ENCODE data around the gene TJAP1. TPM values are rescaled to one million over a fixed set of nuclear protein-coding genes. Genes with fewer than 3 reads are reported as not detected.

TJAP1 gene, protein sequence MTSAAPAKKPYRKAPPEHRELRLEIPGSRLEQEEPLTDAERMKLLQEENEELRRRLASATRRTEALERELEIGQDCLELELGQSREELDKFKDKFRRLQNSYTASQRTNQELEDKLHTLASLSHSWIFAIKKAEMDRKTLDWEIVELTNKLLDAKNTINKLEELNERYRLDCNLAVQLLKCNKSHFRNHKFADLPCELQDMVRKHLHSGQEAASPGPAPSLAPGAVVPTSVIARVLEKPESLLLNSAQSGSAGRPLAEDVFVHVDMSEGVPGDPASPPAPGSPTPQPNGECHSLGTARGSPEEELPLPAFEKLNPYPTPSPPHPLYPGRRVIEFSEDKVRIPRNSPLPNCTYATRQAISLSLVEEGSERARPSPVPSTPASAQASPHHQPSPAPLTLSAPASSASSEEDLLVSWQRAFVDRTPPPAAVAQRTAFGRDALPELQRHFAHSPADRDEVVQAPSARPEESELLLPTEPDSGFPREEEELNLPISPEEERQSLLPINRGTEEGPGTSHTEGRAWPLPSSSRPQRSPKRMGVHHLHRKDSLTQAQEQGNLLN
- 12.9 and 31.4 TPM in 2 replicates for total RNA-seq (ENCODE audit: low replicate concordance)

DNA sequence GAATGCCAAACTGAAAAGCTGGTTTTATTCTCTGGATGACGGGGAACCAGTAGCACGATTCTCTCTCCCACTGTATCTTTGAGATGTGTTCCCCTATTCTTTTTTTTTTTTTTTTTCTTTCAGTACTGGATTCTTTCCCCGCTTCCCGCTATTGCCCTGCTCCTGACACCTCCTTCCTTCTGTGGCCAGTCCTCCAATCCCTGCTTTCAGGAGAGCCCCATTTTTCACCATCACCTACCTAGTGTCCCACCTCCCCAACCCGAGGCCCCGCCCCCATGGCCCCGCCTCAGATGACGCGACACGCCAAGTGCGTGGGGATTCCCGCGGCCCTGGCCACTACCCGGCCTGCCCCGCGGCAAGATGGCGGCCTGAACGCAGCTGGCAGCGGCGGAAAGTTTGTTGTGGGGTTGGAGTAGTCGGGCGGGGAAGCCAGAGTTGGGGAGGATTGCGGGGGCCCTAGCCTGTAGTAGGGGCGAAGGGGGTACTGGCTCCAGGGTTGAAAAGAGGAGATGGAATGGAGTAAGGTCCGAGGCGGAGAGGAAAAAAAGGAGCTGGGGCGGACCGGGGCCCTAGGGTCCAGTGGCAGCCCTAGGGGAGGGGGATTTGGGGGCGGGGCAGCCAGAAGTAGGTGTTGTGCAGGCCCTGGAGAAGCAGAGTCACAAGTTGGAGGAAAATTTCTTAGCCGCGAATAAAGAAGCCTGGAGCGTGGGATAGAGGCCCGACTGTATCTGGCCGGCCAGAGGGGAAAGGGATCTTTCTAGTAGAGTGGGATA, at the start of gene TJAP1:
TSS of gene TJAP1 (plus strand) at position 336 of the 773 bp plus-strand sequence. CDS start 21,432 bp downstream, outside the sequence.
- Histone ChIP-seq H3K36me3 (no peaks in the 10 kb centered on the region), H3K79me2 (ENCODE audit: low read depth) (peaks cover 39% of the 10 kb centered on the region), H4K20me1 (ENCODE audit: low read depth) (peaks cover 33% of the 10 kb centered on the region), H3K4me2 (peak within 1 kb of the TSS; percentile 94), H2AFZ (replicated peaks) (peak within 1 kb of the TSS; percentile 98), H3K4me1 (peaks cover 17% of the 10 kb centered on the region), H3K27me3 (no peaks in the 10 kb centered on the region), H3F3A (ENCODE audit: low read depth) (no peaks in the 10 kb centered on the region), H3K27ac (peak within 1 kb of the TSS; percentile 30), H3K4me3 (peak within 1 kb of the TSS; percentile 76), H3K9ac (peak within 1 kb of the TSS; percentile 77), H3K9me3 (ENCODE audit: low read depth) (no peaks in the 10 kb centered on the region)
- Mint-ChIP-seq H3K36me3 (peaks cover 5% of the 10 kb centered on the region), H3K27ac (peak within 1 kb of the TSS; percentile 64), H3K4me1 (peaks cover 35% of the 10 kb centered on the region), H3K9me3 (no peaks in the 10 kb centered on the region), H3K27me3 (ENCODE audit: insufficient read depth, low read depth) (no peaks in the 10 kb centered on the region), H3K4me3 (peak within 1 kb of the TSS; percentile 90)
- TF ChIP-seq EZH2phosphoT487 (IDR thresholded peaks at IDR 0.05): no peak
- peak; percentile 34 for TF ChIP-seq EZH2 (IDR thresholded peaks at IDR 0.05)
- TF ChIP-seq, protein P1, sequence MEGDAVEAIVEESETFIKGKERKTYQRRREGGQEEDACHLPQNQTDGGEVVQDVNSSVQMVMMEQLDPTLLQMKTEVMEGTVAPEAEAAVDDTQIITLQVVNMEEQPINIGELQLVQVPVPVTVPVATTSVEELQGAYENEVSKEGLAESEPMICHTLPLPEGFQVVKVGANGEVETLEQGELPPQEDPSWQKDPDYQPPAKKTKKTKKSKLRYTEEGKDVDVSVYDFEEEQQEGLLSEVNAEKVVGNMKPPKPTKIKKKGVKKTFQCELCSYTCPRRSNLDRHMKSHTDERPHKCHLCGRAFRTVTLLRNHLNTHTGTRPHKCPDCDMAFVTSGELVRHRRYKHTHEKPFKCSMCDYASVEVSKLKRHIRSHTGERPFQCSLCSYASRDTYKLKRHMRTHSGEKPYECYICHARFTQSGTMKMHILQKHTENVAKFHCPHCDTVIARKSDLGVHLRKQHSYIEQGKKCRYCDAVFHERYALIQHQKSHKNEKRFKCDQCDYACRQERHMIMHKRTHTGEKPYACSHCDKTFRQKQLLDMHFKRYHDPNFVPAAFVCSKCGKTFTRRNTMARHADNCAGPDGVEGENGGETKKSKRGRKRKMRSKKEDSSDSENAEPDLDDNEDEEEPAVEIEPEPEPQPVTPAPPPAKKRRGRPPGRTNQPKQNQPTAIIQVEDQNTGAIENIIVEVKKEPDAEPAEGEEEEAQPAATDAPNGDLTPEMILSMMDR (IDR thresholded peaks at IDR 0.05): no peak
- peak; percentile 92 for DNase-seq (ENCODE audit: low spot score)

DNA sequence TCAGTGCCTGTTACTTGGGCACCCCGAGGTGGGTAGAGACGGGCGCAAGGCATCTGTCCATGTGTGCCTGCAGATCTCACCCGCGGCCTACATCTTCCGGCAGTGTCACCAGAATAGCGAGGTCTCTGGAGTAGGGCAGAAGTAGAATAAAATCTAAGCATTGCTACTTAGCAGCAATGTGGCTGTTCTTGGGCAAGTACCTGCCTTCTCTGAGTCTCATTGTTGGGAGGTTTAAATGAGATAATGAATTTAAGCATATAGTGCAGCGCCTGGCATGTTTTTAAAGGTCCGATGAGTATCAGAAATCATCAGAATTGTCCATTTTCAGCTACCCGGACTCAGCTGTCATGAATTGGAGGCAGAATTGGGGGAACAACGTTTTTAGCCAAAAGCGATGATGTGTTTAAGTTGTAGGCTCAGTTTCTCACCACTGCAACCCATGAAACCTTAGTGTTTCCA, 49.2 kb upstream of the TJAP1 start:
- H3K9me3 ChIP-seq (ENCODE audit: low read depth): no peaks in the 10 kb centered on the region
- TF ChIP-seq, protein P1 (IDR thresholded peaks at IDR 0.05): no peak
- TF ChIP-seq EZH2phosphoT487 (IDR thresholded peaks at IDR 0.05) (no peak), EZH2 (IDR thresholded peaks at IDR 0.05) (no peak)
- H3K4me1 ChIP-seq: peaks cover 9% of the 10 kb centered on the region
- H3K27ac ChIP-seq: no peak overlapping the region
- H3K27me3 ChIP-seq: no peaks in the 10 kb centered on the region
- peaks cover 13% of the 10 kb centered on the region for H3F3A ChIP-seq (ENCODE audit: low read depth)
- no peak overlapping the region for H3K27ac Mint-ChIP-seq
- no peak for DNase-seq (ENCODE audit: low spot score)
- H3K4me1 Mint-ChIP-seq: peaks cover 15% of the 10 kb centered on the region
- peak overlapping the region; percentile 95 for H2AFZ ChIP-seq (replicated peaks)
- no peaks in the 10 kb centered on the region for H3K36me3 ChIP-seq
- H3K4me3 Mint-ChIP-seq: peak overlapping the region; percentile 91
- peaks cover 5% of the 10 kb centered on the region for H3K36me3 Mint-ChIP-seq
- no peaks in the 10 kb centered on the region for H4K20me1 ChIP-seq (ENCODE audit: low read depth)
- H3K4me2 ChIP-seq: peak overlapping the region; percentile 85
- peaks cover 4% of the 10 kb centered on the region for H3K27me3 Mint-ChIP-seq (ENCODE audit: insufficient read depth, low read depth)
- H3K79me2 ChIP-seq (ENCODE audit: low read depth): peaks cover 18% of the 10 kb centered on the region
- peak overlapping the region; percentile 92 for H3K4me3 ChIP-seq
- peak overlapping the region; percentile 86 for H3K9ac ChIP-seq
- peaks cover 8% of the 10 kb centered on the region for H3K9me3 Mint-ChIP-seq

DNA sequence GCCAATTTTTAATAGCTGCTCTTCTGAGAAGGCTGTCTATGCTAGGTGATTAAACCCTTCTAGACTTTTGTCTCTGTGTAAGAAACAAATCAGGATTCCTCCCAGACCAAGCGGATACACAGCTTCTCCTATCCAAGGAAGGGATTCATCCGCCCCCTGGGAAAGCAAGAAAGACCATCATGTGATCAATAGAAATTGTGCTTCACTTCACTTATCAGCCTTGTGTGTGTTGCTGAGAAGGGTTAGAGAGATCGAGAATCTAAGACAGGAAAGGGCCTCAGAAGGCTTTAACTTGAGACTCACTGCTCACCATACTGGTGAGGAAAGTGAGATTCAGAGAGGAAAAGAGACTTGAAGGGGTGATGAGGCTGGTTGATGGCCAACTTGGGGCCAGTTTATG, 48.5 kb upstream of the TJAP1 start:
- no peaks in the 10 kb centered on the region for H4K20me1 ChIP-seq (ENCODE audit: low read depth)
- Mint-ChIP-seq H3K4me1 (peaks cover 15% of the 10 kb centered on the region), H3K27ac (no peak overlapping the region), H3K27me3 (ENCODE audit: insufficient read depth, low read depth) (peaks cover 2% of the 10 kb centered on the region), H3K4me3 (peak overlapping the region; percentile 91), H3K9me3 (peaks cover 8% of the 10 kb centered on the region), H3K36me3 (peaks cover 5% of the 10 kb centered on the region)
- no peaks in the 10 kb centered on the region for H3K9me3 ChIP-seq (ENCODE audit: low read depth)
- peaks cover 9% of the 10 kb centered on the region for H3K4me1 ChIP-seq
- no peaks in the 10 kb centered on the region for H3K36me3 ChIP-seq
- H3K4me2 ChIP-seq: peak overlapping the region; percentile 85
- no peak overlapping the region for H3K27ac ChIP-seq
- H3F3A ChIP-seq (ENCODE audit: low read depth): peaks cover 13% of the 10 kb centered on the region
- no peak for DNase-seq (ENCODE audit: low spot score)
- H3K9ac ChIP-seq: peak overlapping the region; percentile 86
- no peaks in the 10 kb centered on the region for H3K27me3 ChIP-seq
- TF ChIP-seq EZH2 (IDR thresholded peaks at IDR 0.05) (no peak), EZH2phosphoT487 (IDR thresholded peaks at IDR 0.05) (no peak)
- TF ChIP-seq, protein P1 (IDR thresholded peaks at IDR 0.05): no peak
- peak overlapping the region; percentile 92 for H3K4me3 ChIP-seq
- H2AFZ ChIP-seq (replicated peaks): no peak overlapping the region
- peaks cover 18% of the 10 kb centered on the region for H3K79me2 ChIP-seq (ENCODE audit: low read depth)

Data from neural progenitor cell (in vitro differentiated cells).